Cardiac muscle cell (in vitro differentiated cells and primary cell): ENCODE measurements around the gene PARP1. TPM values are rescaled to one million over a fixed set of nuclear protein-coding genes. Genes with fewer than 3 reads are reported as not detected.
"Not testable (repeated sequence)": the region's sequence is repeated elsewhere in the genome, so short reads cannot be mapped to it uniquely, and the experiment has no call there.

Source experiments
- DNase-seq, 2 donors: peaks; one replicate each; pipeline versions ENCODE4 v3.0.0 to v3.0.0-alpha.2; 2010 to 2017; ENCODE audit warnings: low read depth in 1 of 2, low spot score in 1 of 2
- H3K27ac ChIP-seq: fragments of 200-600 bp; sonication (generic); 2 replicates; pipeline ENCODE4 v1.5.1; 2016
- H3K27me3 ChIP-seq: fragments of 200-600 bp; sonication (generic); 2 replicates; pipeline ENCODE4 v1.6.0; 2016; ENCODE audit warnings: control low read depth
- H3K36me3 ChIP-seq: fragments of 200-600 bp; sonication (generic); 2 replicates; pipeline ENCODE4 v1.5.1; 2016; ENCODE audit warnings: control low read depth
- H3K4me1 ChIP-seq: fragments of 200-600 bp; sonication (generic); 2 replicates; pipeline ENCODE4 v1.8.1; 2017; ENCODE audit warnings: low read depth, mild to moderate bottlenecking, mixed run types
- H3K4me3 ChIP-seq: fragments of 200-600 bp; sonication (generic); 2 replicates; pipeline ENCODE4 v1.5.1; 2016; ENCODE audit warnings: mild to moderate bottlenecking
- H3K9me3 ChIP-seq: fragments of 200-600 bp; sonication (generic); 2 replicates; pipeline ENCODE4 v1.5.1; 2017; ENCODE audit warnings: low read depth, mild to moderate bottlenecking, control low read depth
- CTCF ChIP-seq: IDR thresholded peaks from 2 replicates; pipeline ENCODE4 v1.5.1; 2012; ENCODE audit warnings: low read depth, mild to moderate bottlenecking, low read length
- polyA plus RNA-seq: library from polyadenylated mRNA; unstranded; fragments of >200 nt; fragmentation: Nextera tagmentation; extraction: Ambion mirVana; gene quantifications from 2 replicates; pipeline ENCODE4 v1.2.1, GENCODE V29; 2016
- total RNA-seq: library from RNA; depleted of rRNA; stranded (reverse); fragments of >200 nt; gene quantifications from 2 replicates; pipeline ENCODE4 v1.2.3, GENCODE V29; 2016

Gene PARP1
- total and polyA plus RNA-seq, 2 experiments from 2014 or later = 192 to 373 TPM

DNA sequence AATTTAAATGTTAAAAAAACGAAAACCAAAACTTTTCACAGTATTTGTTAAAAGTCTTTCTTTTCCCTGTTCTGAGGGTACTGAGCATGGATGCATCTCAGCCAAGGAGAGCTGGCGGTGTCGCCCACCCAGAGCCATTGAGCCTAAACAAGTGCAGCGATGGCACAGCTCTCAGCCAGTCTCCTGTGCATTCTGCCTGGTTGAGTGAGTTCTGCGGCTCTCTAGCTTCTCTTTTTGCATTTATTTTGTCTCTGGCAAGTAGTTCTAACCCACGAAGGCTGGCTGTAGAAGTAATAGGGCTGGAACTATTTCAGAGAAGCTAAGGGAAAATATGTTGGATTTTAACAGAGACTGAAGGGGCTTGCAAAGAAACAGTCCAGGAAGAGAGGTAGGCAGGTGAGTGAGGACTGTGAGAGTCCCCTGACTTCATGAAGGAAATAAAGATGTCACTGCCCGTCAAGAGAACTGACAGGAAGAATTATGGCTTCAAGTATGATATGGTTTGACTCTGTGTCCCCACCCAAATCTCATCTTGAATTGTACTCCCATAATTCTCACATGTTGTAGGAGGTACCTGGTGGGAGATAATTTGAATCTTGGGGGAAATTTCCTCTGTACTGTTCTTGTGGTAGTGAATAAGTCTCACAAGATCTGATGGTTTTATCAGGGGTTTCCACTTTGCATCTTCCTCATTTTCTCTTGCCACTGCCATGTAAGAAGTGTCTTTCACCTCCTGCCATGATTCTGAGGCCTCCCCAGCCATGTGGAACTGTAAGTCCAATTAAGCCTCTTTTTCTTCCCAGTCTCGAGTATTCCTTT is 63.2 kb downstream of the PARP1 start:
- no peak overlapping the region for H3K4me3 ChIP-seq
- no peak overlapping the region for H3K27ac ChIP-seq
- TF ChIP-seq CTCF = no peak
- H3K9me3 ChIP-seq = no peaks in the 10 kb centered on the region
- peaks cover 13% of the 10 kb centered on the region for H3K4me1 ChIP-seq
- H3K36me3 ChIP-seq = no peaks in the 10 kb centered on the region
- DNase-seq = no peak
- no peaks in the 10 kb centered on the region for H3K27me3 ChIP-seq

GRCh38 chr1:226342656-226343055 is 65.2 kb downstream of the PARP1 start:
- no peaks in the 10 kb centered on the region for H3K4me1 ChIP-seq
- H3K9me3 ChIP-seq = no peaks in the 10 kb centered on the region
- H3K36me3 ChIP-seq = no peaks in the 10 kb centered on the region
- no peak overlapping the region for H3K27ac ChIP-seq
- no peaks in the 10 kb centered on the region for H3K27me3 ChIP-seq
- TF ChIP-seq CTCF = no peak
- DNase-seq = no peak
- H3K4me3 ChIP-seq = no peak overlapping the region

- not testable (repeated sequence) for H3K4me3 ChIP-seq, DNase-seq, H3K27ac ChIP-seq, H3K27me3 ChIP-seq, H3K9me3 ChIP-seq, H3K4me1 ChIP-seq, H3K36me3 ChIP-seq
Observed at GRCh38 chr1:226340111-226340510, 67.8 kb downstream of the PARP1 start.

- Histone ChIP-seq H3K27ac (no peak overlapping the region), H3K4me1 (peaks cover 5% of the 10 kb centered on the region), H3K36me3 (no peaks in the 10 kb centered on the region), H3K27me3 (no peaks in the 10 kb centered on the region), H3K9me3 (no peaks in the 10 kb centered on the region), H3K4me3 (no peak overlapping the region)
- no peak for DNase-seq
- TF ChIP-seq CTCF = no peak
Observed at GRCh38 chr1:226337276-226337875, 70.5 kb downstream of the PARP1 start.

GRCh38 chr1:226335661-226336060 is 72.2 kb downstream of the PARP1 start:
- peaks cover 5% of the 10 kb centered on the region for H3K4me1 ChIP-seq
- no peaks in the 10 kb centered on the region for H3K27me3 ChIP-seq
- H3K27ac ChIP-seq = peak overlapping the region; percentile 23
- no peak for TF ChIP-seq CTCF
- no peaks in the 10 kb centered on the region for H3K36me3 ChIP-seq
- no peaks in the 10 kb centered on the region for H3K9me3 ChIP-seq
- DNase-seq = peak in 1 of 2 donors; percentile 66
- no peak overlapping the region for H3K4me3 ChIP-seq

DNA sequence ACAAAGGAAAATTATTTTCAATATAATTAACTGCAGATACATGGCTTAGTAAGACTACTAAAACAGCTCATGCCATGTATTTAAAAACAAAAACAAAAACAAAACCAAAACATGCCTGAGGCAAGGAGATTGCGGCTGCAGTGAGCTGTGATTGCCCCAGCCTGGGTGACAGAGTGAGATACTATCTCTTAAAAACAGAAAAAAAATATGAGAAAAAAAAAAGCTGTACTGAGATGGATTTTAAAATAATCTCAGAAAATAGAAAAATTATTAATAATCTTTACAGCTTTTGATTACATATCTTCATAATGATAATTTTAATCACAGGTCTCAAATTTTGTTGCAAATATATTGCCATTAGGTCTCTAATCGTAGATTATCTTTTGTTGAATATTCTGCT is 74.9 kb downstream of the PARP1 start:
- Histone ChIP-seq H3K4me3 (no peak overlapping the region), H3K9me3 (no peaks in the 10 kb centered on the region), H3K36me3 (no peaks in the 10 kb centered on the region), H3K4me1 (peaks cover 5% of the 10 kb centered on the region), H3K27me3 (no peaks in the 10 kb centered on the region), H3K27ac (no peak overlapping the region)
- no peak for DNase-seq
- TF ChIP-seq CTCF = no peak
